ENCODE data around the gene COMT.

The COMT gene

GRCh38 chr22:20008221-20008995, 66.8 kb downstream of the COMT start:
- Histone ChIP-seq H3K9me2 (replicated peaks; ENCODE audit: low read depth, low read length) (no peaks in the 10 kb centered on the region), H3K4me2 (ENCODE audit: low read depth, low read length, poor library complexity, severe bottlenecking) (no peak overlapping the region), H3K36me3 (ENCODE audit: insufficient read depth, low read length) (no peaks in the 10 kb centered on the region), H3K4me3 (ENCODE audit: low read length, poor library complexity, severe bottlenecking) (no peak overlapping the region), H3K27me3 (ENCODE audit: insufficient read depth, low read length, poor library complexity, severe bottlenecking) (no peaks in the 10 kb centered on the region), H3F3A (ENCODE audit: low read depth) (no peaks in the 10 kb centered on the region), H3K79me2 (ENCODE audit: insufficient read depth, low read length) (no peaks in the 10 kb centered on the region), H2AFZ (ENCODE audit: low read length) (no peak overlapping the region), H3K9me3 (ENCODE audit: insufficient read depth, low read depth, low read length) (peaks cover 2% of the 10 kb centered on the region; the same call in 1 of the 2 replicates), H3K4me1 (ENCODE audit: insufficient read depth, low read length, poor library complexity, severe bottlenecking) (no peaks in the 10 kb centered on the region), H3K9ac (ENCODE audit: low read depth, low read length, poor library complexity, severe bottlenecking) (no peak overlapping the region), H4K20me1 (ENCODE audit: insufficient read depth, low read length, poor library complexity, severe bottlenecking) (no peaks in the 10 kb centered on the region)
- no peak for TF ChIP-seq EZH2phosphoT487 (IDR thresholded peaks at IDR 0.05; ENCODE audit: borderline replicate concordance)
- no peak for TF ChIP-seq CTCF (conservative IDR thresholded peaks at IDR 0.05; ENCODE audit: low read length)

- no peaks in the 10 kb centered on the region for H3K27me3 ChIP-seq (ENCODE audit: insufficient read depth, low read length, poor library complexity, severe bottlenecking)
- H3K79me2 ChIP-seq (ENCODE audit: insufficient read depth, low read length): no peaks in the 10 kb centered on the region
- no peaks in the 10 kb centered on the region for H3K4me1 ChIP-seq (ENCODE audit: insufficient read depth, low read length, poor library complexity, severe bottlenecking)
These were observed 67.5 kb downstream of the COMT start for GRCh38 chr22:20009018-20009491.

GRCh38 chr22:20009582-20010306, 68.2 kb downstream of the COMT start:
- no peaks in the 10 kb centered on the region for H4K20me1 ChIP-seq (ENCODE audit: insufficient read depth, low read length, poor library complexity, severe bottlenecking)

More at GRCh38 chr22:20009018-20009491, 67.5 kb downstream of the COMT start:
- Histone ChIP-seq H3K4me2 (ENCODE audit: low read depth, low read length, poor library complexity, severe bottlenecking) (no peak overlapping the region), H3F3A (ENCODE audit: low read depth) (no peaks in the 10 kb centered on the region), H3K9ac (ENCODE audit: low read depth, low read length, poor library complexity, severe bottlenecking) (no peak overlapping the region), H3K36me3 (ENCODE audit: insufficient read depth, low read length) (no peaks in the 10 kb centered on the region), H3K9me2 (replicated peaks; ENCODE audit: low read depth, low read length) (no peaks in the 10 kb centered on the region), H3K9me3 (ENCODE audit: insufficient read depth, low read depth, low read length) (no peaks in the 10 kb centered on the region), H4K20me1 (ENCODE audit: insufficient read depth, low read length, poor library complexity, severe bottlenecking) (no peaks in the 10 kb centered on the region), H2AFZ (ENCODE audit: low read length) (no peak overlapping the region), H3K4me3 (ENCODE audit: low read length, poor library complexity, severe bottlenecking) (no peak overlapping the region)
- TF ChIP-seq CTCF (conservative IDR thresholded peaks at IDR 0.05; ENCODE audit: low read length) (no peak), EZH2phosphoT487 (IDR thresholded peaks at IDR 0.05; ENCODE audit: borderline replicate concordance) (no peak)

More at GRCh38 chr22:20009582-20010306, 68.2 kb downstream of the COMT start:
- no peaks in the 10 kb centered on the region for H3K9me3 ChIP-seq (ENCODE audit: insufficient read depth, low read depth, low read length)
- H3K4me3 ChIP-seq (ENCODE audit: low read length, poor library complexity, severe bottlenecking): no peak overlapping the region
- H3F3A ChIP-seq (ENCODE audit: low read depth): no peaks in the 10 kb centered on the region
- H3K9ac ChIP-seq (ENCODE audit: low read depth, low read length, poor library complexity, severe bottlenecking): no peak overlapping the region
- TF ChIP-seq EZH2phosphoT487 (IDR thresholded peaks at IDR 0.05; ENCODE audit: borderline replicate concordance): no peak
- no peak for TF ChIP-seq CTCF (conservative IDR thresholded peaks at IDR 0.05; ENCODE audit: low read length)
- no peaks in the 10 kb centered on the region for H3K79me2 ChIP-seq (ENCODE audit: insufficient read depth, low read length)
- H2AFZ ChIP-seq (ENCODE audit: low read length): no peak overlapping the region
- no peaks in the 10 kb centered on the region for H3K9me2 ChIP-seq (replicated peaks; ENCODE audit: low read depth, low read length)
- no peaks in the 10 kb centered on the region for H3K4me1 ChIP-seq (ENCODE audit: insufficient read depth, low read length, poor library complexity, severe bottlenecking)
- H3K27me3 ChIP-seq (ENCODE audit: insufficient read depth, low read length, poor library complexity, severe bottlenecking): no peaks in the 10 kb centered on the region
- no peak overlapping the region for H3K4me2 ChIP-seq (ENCODE audit: low read depth, low read length, poor library complexity, severe bottlenecking)
- H3K36me3 ChIP-seq (ENCODE audit: insufficient read depth, low read length): no peaks in the 10 kb centered on the region

Data from Loucy (cell line).